Bronchial epithelial cell (primary cell): ENCODE data around the gene SLC26A5. TPM values are rescaled to one million over a fixed set of nuclear protein-coding genes. Genes with fewer than 3 reads are reported as not detected.
A peak's percentile ranks its signal among the peaks of the same experiment; 100 is the strongest.

ENCODE experiments used
- DNase-seq: peaks from one replicate; pipeline ENCODE4 v3.0.0-alpha.2; 2010; ENCODE audit warnings: low read depth
- FAIRE-seq: peaks from 2 replicates; lab custom pipeline; 2011; peaks lifted over from hg19 to GRCh38; lab: Jason Lieb, UNC
- H3K27me3 ChIP-seq: 2 replicates; pipeline ENCODE4 v1.5.1; 2011; ENCODE audit warnings: low read length; ENCODE audit not compliant: control insufficient read depth, insufficient read depth
- H3K36me3 ChIP-seq: 2 replicates; pipeline ENCODE4 v1.5.1; 2011; ENCODE audit warnings: low read length; ENCODE audit not compliant: control insufficient read depth, insufficient read depth
- H3K4me3 ChIP-seq: 2 replicates; pipeline ENCODE4 v1.5.1; 2011; ENCODE audit warnings: mild to moderate bottlenecking, low read depth, low read length, control low read depth
- CTCF ChIP-seq: IDR thresholded peaks from 2 replicates; pipeline ENCODE4 v1.5.1; 2011; ENCODE audit warnings: mild to moderate bottlenecking, moderate library complexity, low read length, control low read depth, inconsistent platforms; ENCODE audit not compliant: insufficient read depth, severe bottlenecking
- total RNA-seq: library from RNA; depleted of rRNA; stranded (reverse); fragments of >200 nt; gene quantifications from 2 replicates; pipeline ENCODE4 v1.2.1, GENCODE V29; 2014

SLC26A5 gene
- total RNA-seq, 1 donor from 2014 or later, result not detected

GRCh38 chr7:103373866-103374643 lies 72.0 kb downstream of the SLC26A5 start:
- H3K4me3 ChIP-seq, result no peak overlapping the region
- FAIRE-seq (no peak), DNase-seq (no peak)
- H3K36me3 ChIP-seq, result no peaks in the 10 kb centered on the region
- no peak for TF ChIP-seq CTCF
- peaks cover 1% of the 10 kb centered on the region for H3K27me3 ChIP-seq

GRCh38 chr7:103369432-103369831 lies 76.6 kb downstream of the SLC26A5 start:
- TF ChIP-seq CTCF, result no peak
- no peak overlapping the region for H3K4me3 ChIP-seq
- peaks cover 8% of the 10 kb centered on the region for H3K36me3 ChIP-seq
- peaks cover 1% of the 10 kb centered on the region for H3K27me3 ChIP-seq
- DNase-seq (no peak), FAIRE-seq (no peak)

- TF ChIP-seq CTCF, result no peak
- Histone ChIP-seq H3K27me3 (no peaks in the 10 kb centered on the region), H3K36me3 (peaks cover 3% of the 10 kb centered on the region), H3K4me3 (no peak overlapping the region)
- FAIRE-seq, result no peak
- DNase-seq, result no peak
Measured at GRCh38 chr7:103349805-103350204, 96.2 kb downstream of the SLC26A5 start.

- no peak for TF ChIP-seq CTCF
- H3K27me3 ChIP-seq, result no peaks in the 10 kb centered on the region
- FAIRE-seq (no peak), DNase-seq (no peak)
- H3K36me3 ChIP-seq, result peaks cover 2% of the 10 kb centered on the region
- peak overlapping the region; percentile 53 for H3K4me3 ChIP-seq
Measured at GRCh38 chr7:103348959-103349358, 97.0 kb downstream of the SLC26A5 start.

GRCh38 chr7:103348452-103348851 lies 97.6 kb downstream of the SLC26A5 start:
- TF ChIP-seq CTCF, result no peak
- H3K4me3 ChIP-seq, result peak overlapping the region; percentile 53
- no peaks in the 10 kb centered on the region for H3K27me3 ChIP-seq
- FAIRE-seq, result no peak
- DNase-seq, result peak; percentile 3
- H3K36me3 ChIP-seq, result peaks cover 2% of the 10 kb centered on the region
